ENCODE measurements around the gene SLAMF8.

DNA sequence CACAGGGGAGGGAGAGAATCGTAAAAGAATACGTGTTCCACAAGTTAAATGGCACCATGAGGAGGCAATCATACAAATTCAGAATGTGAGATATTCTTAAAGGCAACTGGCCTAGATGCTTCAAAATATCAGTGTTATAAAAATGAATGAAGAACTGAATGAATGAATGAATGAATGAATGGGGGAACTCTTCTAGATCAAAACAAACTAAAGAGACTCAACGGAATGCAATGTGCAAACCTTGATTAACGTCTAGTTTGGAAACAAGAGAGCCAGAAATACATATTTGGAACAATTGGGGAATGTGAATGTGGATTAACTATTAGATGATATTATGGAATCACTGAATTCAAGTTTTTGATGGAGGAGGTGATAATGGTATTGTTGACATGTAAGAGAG, 56.5 kb downstream of the SLAMF8 start:
- TF ChIP-seq POLR2A (IDR thresholded peaks at IDR 0.05; ENCODE audit: low read depth, low read length) (no peak), POLR2AphosphoS5 (IDR thresholded peaks at IDR 0.05; ENCODE audit: low read depth, low read length) (no peak)

Measured in GM12892 (cell line).